NCI-H1105 treated with DMSO at 0.1 percent for 48 hours (cell line): ENCODE results near the gene BGN.

Experiments
- DNase-seq: peaks from one replicate; lab custom pipeline; 2025; lab: John Stamatoyannopoulos, UW

The BGN gene

DNA sequence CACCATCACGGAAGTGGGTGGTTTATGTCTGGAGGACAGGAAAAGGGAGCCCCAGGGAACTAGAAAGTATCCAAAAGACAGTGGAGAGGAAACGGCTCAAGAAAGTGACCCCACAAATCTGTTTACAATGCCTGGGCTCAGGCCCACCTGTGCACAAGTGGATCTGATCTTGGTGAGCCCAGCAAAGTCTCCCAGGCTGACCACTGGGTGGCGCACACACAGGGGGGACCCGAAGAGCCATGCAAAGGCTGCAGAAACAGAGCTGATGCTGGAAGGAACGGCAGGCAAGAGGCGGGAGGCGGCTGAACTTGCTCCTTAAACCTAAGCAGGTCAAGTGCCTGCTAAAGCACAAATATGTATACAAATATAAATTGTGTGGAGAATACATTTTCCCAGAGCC is 34.0 kb upstream of the BGN start:
- DNase-seq, result peak; percentile 22

DNA sequence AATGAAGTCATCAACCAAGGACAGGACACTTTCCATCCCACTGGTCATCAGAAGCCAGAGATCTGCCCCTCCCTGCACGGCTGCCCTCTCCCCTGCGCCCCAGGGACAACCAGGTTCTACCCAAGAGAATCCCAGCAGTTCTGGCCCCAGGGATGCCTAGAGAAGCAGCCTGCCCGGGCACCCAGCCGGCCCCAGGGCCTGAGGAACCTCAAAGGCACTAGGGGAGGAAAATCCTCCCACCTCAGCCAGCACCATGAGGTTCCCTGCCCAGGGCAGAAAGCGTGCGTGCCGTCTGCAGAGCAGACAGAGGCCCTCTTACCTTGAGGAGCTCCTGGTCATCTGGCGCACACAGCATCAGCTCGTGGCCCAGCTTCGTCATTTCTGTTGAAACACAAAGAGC is 32.5 kb upstream of the BGN start:
- DNase-seq, result no peak

GRCh38 chrX:153463031-153463430 is 31.7 kb upstream of the BGN start:
- no peak for DNase-seq

- DNase-seq, result no peak
These were observed 31.2 kb upstream of the BGN start for GRCh38 chrX:153463556-153463955.

GRCh38 chrX:153464116-153464515 is 30.7 kb upstream of the BGN start:
- DNase-seq, result no peak

DNA sequence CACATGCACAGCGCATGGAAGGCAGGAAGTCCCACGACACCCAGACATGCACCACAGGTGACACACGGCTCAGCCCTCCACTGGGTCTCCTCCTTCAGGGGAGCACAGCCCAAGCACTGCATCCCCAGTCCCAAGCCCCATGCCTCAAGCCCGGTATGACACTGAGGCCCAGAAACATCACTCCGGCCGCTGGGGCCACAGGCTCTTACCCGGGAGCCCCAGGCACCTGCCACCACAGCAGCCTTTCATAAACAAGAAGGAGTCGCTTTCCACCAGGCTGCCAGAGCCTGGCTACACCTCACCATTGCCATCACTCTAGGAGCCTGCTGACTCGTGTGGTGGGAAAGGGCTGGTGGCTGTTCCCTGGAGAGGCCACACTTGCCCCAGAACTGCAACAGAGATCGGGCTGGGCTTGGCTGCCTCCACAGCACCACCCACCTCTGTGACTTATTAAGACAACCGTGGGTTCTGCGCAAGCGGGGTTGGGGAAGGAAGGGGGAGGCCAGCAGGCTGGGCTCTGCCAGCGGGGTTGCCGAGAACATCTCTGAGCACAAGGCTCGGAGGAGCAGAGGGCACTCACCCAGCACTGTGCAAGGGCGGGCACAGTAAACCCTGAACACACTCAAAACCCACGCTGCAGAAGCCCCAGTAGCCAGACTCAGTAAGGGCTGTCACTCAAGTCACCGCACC is 28.9 kb upstream of the BGN start:
- DNase-seq, result no peak

GRCh38 chrX:153468008-153468580 is 26.7 kb upstream of the BGN start:
- DNase-seq, result no peak

GRCh38 chrX:153469811-153470410 is 24.9 kb upstream of the BGN start:
- peak; percentile 42 for DNase-seq

GRCh38 chrX:153470411-153471363 is 24.1 kb upstream of the BGN start, which contains the start of gene HAUS7:
TSS of gene HAUS7 (minus strand) at chrX:153470576. CDS start at chrX:153470557, 19 bp downstream.
- peak; percentile 96 for DNase-seq

GRCh38 chrX:153471663-153472280 is 23.0 kb upstream of the BGN start:
- DNase-seq, result no peak

DNA sequence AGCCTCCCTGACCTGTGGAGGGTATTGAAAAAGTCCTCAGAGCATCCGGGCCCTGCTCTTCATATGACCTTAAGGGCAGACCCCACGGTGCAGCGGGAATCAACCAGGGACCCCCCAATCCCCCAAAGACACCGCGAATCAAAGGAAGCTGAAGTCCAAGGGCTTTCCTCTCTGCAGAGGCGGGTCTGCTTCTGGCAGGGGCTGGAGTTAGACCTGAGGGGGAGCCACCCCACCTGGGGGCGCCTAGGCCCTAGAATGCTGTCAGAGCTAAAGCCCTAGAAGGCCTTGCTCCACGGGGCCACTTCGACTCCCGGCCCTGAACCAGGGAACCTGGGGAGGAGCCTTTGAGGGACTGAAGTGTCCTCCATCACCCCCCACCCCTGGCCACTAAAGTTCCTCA is 21.7 kb upstream of the BGN start:
- DNase-seq, result no peak

DNA sequence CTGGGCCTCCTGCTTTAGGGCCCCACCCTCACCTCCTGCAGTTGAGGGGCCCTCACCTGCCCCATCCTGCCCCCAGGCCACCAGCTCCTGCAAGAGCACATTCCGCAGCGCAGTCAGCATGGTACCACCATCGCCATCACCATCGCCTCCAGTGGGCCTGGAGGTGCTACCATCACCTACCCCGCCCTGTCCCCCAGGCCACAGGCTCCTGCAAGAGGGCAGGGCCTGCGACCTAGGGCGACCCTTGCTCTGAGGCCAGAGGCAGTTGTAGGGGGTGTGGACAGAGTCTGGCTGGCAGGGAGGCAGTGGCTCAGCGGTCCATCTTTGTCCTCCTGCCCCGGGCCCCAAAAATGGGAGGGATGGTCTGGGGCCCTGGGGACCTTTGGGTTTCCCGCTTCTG is 20.5 kb upstream of the BGN start:
- DNase-seq, result no peak

DNA sequence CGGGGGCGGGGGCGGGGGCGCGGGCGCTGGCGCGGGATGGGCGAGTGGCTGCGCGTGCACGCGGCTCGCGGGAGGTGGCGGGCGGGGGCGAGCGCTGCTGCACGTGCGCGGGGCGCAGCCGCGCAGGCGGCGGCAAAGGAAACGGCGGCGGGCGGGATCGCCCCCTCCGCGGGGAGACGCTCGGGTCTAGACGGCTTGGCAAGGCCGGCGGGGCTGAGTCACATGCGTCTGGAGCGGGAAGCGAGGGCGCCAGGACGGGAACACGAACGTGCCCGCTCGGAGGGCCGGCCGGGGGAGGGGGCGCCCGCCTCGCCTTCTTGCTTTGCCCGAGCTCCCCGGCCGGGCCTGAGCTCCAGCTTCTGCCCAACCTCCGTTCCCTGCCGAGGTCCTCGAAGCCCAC is 20.1 kb upstream of the BGN start:
- no peak for DNase-seq

GRCh38 chrX:153475271-153475670 is 19.5 kb upstream of the BGN start:
- DNase-seq, result no peak

DNA sequence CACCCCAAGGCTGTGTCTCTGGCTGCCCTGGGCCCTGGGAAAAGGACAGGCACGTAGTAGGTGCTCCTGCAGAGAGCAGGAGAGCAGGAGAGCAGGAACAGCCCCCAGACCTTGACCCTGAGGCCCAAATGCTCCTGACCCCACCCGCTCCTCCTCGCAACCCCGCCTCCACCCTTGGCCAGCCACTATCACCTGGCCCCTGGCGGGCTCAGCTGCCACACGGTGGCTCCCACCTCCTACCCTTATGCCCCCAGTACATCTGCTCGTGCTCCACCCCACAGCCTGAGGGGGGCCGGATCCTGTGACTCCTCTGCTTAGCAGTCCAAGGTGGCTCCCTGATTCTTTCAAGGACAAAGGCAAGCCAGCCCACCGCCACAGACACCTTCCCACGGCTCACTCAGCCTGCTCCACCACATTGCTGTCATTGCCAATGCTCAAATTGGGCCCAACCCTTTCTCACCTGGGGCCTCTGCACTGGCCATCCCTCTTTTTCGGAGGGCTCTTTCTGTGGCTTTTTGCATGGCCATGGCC is 19.0 kb upstream of the BGN start:
- no peak for DNase-seq

DNA sequence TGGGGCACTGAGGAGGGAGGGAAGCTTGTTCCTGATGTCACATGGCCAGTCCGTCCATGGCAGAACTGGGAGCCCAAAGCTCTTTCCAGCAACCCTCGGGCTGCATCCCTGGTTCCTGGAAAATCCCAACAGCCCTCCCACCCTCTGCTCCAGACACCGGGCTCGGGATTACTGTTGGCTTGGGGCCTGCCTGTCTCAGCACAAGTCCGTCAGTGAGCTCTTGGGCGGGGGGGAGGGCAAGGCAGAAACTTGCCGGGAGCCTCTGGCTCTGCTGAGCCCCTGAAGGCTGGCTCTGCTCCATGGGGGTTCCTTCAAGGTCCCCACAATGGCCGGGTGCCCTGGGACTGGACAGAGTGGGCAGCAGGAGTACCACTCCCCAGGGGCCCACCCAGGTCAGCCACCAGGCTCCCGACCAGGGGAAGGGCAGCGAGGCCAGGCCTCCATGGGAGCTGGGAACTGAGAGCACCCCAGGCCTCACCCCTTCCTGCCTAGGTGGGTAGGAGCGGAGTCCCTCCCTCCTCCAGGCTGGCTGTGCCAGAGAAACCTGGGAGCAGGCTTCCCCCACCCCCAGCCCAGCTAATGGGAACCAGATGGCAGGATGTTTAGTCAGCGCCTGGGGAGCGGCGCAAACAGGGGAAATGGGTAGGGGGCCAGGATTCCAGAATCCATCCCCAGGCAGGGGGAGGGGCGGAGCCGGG is 18.0 kb upstream of the BGN start:
- no peak for DNase-seq

DNA sequence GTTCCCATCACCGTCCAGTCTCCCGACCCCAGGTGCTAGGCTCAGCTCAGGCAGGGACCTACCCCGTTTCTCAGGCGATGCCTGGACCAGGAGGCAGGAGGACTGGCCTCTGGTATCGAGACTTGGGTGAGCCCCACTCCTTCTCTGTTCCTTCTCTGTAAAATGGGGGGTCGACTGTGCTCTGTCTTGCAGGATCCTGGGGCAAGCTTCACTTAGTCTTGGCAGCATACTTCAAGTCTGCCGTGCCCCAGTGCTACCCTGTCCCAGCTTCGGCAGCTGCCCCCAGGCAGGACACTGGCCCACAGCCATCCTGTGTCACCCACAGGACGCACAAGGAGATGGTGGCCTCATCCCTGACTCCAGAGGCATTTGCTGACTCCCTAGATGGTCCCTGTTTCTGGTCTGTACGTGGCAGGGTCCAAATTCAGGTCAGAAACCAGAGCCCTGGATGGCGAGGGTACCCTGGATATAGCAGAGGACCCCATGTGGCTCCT is 17.4 kb upstream of the BGN start:
- no peak for DNase-seq

GRCh38 chrX:153477901-153478300 is 16.9 kb upstream of the BGN start:
- no peak for DNase-seq

DNA sequence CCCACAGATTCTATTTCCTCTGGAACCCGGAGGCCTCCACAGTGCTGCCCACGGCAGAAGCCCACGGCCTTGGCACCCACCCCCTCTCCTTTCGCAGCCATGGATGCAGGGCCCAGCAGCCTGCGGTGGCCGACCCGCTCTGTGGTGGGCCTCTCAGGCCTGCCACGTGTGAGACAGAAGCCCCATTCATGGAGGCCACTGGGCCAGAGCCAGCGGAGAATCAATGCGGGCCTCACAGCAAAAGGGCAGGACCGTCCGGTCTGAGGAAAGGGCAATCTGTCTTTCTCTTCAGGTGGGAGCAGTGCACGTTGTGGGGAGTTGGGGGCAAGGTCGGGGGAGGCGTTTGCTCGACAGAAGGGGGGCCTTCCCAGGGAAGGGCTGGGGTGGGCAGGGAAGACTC is 16.0 kb upstream of the BGN start:
- DNase-seq, result no peak

GRCh38 chrX:153481043-153481442 is 13.7 kb upstream of the BGN start:
- no peak for DNase-seq
